GM23338 (cell line): ENCODE data around the gene APP. TPM values are rescaled to one million over a fixed set of nuclear protein-coding genes. Genes with fewer than 3 reads are reported as not detected.

ENCODE experiments used
- ATAC-seq: fragments of 200-7000 bp; cut with Tn5 transposase; 3 replicates; pipeline ENCODE4 v1.9.1; 2020
- DNase-seq: peaks from one replicate; pipeline ENCODE4 v3.0.0-alpha.2; 2015; ENCODE audit warnings: low spot score
- H2AFZ ChIP-seq: fragments of 200-600 bp; sonication (generic); 2 replicates; pipeline ENCODE4 v1.8.0; 2016; ENCODE audit warnings: antibody characterized with exemption, mild to moderate bottlenecking, moderate library complexity
- H3F3A ChIP-seq: fragments of 200-600 bp; sonication (generic); replicated peaks from 2 replicates; pipeline ENCODE4 v1.8.0; 2017; ENCODE audit warnings: antibody characterized with exemption, mixed run types, low read depth
- H3K27ac ChIP-seq: fragments of 200-600 bp; sonication (generic); 2 replicates; pipeline ENCODE4 v1.6.1; 2016; ENCODE audit warnings: low read depth
- H3K27me3 ChIP-seq: fragments of 200-600 bp; sonication (generic); 2 replicates; pipeline ENCODE4 v1.8.0; 2016; ENCODE audit warnings: mild to moderate bottlenecking, mixed run types, moderate library complexity; ENCODE audit not compliant: insufficient read depth
- H3K36me3 ChIP-seq: fragments of 200-600 bp; sonication (generic); 2 replicates; pipeline ENCODE4 v1.8.0; 2016; ENCODE audit warnings: mild to moderate bottlenecking; ENCODE audit not compliant: insufficient read depth
- H3K4me1 ChIP-seq: fragments of 200-600 bp; sonication (generic); 2 replicates; pipeline ENCODE4 v1.8.0; 2016; ENCODE audit warnings: mild to moderate bottlenecking, moderate library complexity; ENCODE audit not compliant: insufficient read depth
- H3K4me2 ChIP-seq: fragments of 200-600 bp; sonication (generic); 2 replicates; pipeline ENCODE4 v1.7.1; 2017; ENCODE audit warnings: mixed run types
- H3K4me3 ChIP-seq: fragments of 200-600 bp; sonication (generic); 2 replicates; pipeline ENCODE4 v1.6.1; 2016; ENCODE audit warnings: mixed run types
- H3K79me2 ChIP-seq: fragments of 200-600 bp; sonication (generic); replicated peaks from 2 replicates; pipeline ENCODE4 v1.8.0; 2017; ENCODE audit warnings: mild to moderate bottlenecking; ENCODE audit not compliant: insufficient read depth
- H3K9me2 ChIP-seq: fragments of 200-600 bp; sonication (generic); 2 replicates; pipeline ENCODE4 v1.8.0; 2017; ENCODE audit not compliant: insufficient read depth
- H4K20me1 ChIP-seq: fragments of 200-600 bp; sonication (generic); replicated peaks from 2 replicates; pipeline ENCODE4 v1.8.0; 2017; ENCODE audit warnings: mild to moderate bottlenecking; ENCODE audit not compliant: insufficient read depth
- H3K27ac Mint-ChIP-seq: 2 replicates; pipeline ENCODE4 v1.8.0; 2020; ENCODE audit warnings: inconsistent platforms, mild to moderate bottlenecking, moderate library complexity, mixed read lengths
- H3K27me3 Mint-ChIP-seq: 3 replicates; pipeline ENCODE4 v1.8.0; 2022; ENCODE audit warnings: low read depth, mild to moderate bottlenecking, moderate library complexity, mixed read lengths, inconsistent platforms; ENCODE audit not compliant: insufficient read depth, poor library complexity
- H3K36me3 Mint-ChIP-seq: 3 replicates; pipeline ENCODE4 v1.8.0; 2021; ENCODE audit warnings: low read depth, mild to moderate bottlenecking, inconsistent platforms, moderate library complexity, mixed read lengths
- H3K4me1 Mint-ChIP-seq: 3 replicates; pipeline ENCODE4 v1.8.0; 2020; ENCODE audit warnings: mild to moderate bottlenecking, inconsistent platforms, mixed read lengths
- H3K4me3 Mint-ChIP-seq: 3 replicates; pipeline ENCODE4 v1.8.0; 2021; ENCODE audit warnings: moderate library complexity, mild to moderate bottlenecking, inconsistent platforms, mixed read lengths
- H3K9me3 Mint-ChIP-seq: 3 replicates; pipeline ENCODE4 v1.8.0; 2020; ENCODE audit warnings: moderate library complexity, mild to moderate bottlenecking, inconsistent platforms, mixed read lengths
- CREB1 ChIP-seq: fragments of 250-450 bp; sonication (Bioruptor Pico); IDR thresholded peaks from 2 replicates; pipeline ENCODE4 v1.5.0; 2020; ENCODE audit warnings: low read depth, mild to moderate bottlenecking, moderate library complexity
- CTCF ChIP-seq, 2 experiments: fragments of 200-600 bp in 1 of 2; sonication (generic) in 1 of 2; conservative IDR thresholded peaks; 2 replicates each; pipeline versions ENCODE4 v1.5.1 to v1.6.1; 2016 to 2017; ENCODE audit warnings: antibody characterized with exemption in 2 of 2, low read depth in 2 of 2, mild to moderate bottlenecking in 2 of 2, moderate library complexity in 1 of 2
- ETS1 ChIP-seq: IDR thresholded peaks from 2 replicates; pipeline ENCODE4 v1.6.1; 2016; ENCODE audit warnings: antibody characterized with exemption
- EZH2 ChIP-seq: fragments of 200-600 bp; sonication (generic); IDR thresholded peaks from one replicate; pipeline ENCODE4 v1.8.0; 2017; ENCODE audit warnings: antibody characterized with exemption, mild to moderate bottlenecking, low read depth; ENCODE audit not compliant: unreplicated experiment
- EZH2phosphoT487 ChIP-seq: fragments of 200-600 bp; sonication (generic); IDR thresholded peaks from one replicate; pipeline ENCODE4 v1.8.1; 2018; ENCODE audit warnings: antibody characterized with exemption; ENCODE audit not compliant: unreplicated experiment
- JUNB ChIP-seq: IDR thresholded peaks from one replicate; pipeline ENCODE4 v1.6.1; 2016; ENCODE audit warnings: antibody characterized with exemption; ENCODE audit not compliant: unreplicated experiment
- NANOG ChIP-seq: IDR thresholded peaks from 2 replicates; pipeline ENCODE4 v1.6.1; 2016; ENCODE audit warnings: antibody characterized with exemption, borderline replicate concordance
- POLR2AphosphoS5 ChIP-seq: IDR thresholded peaks from 2 replicates; pipeline ENCODE4 v1.6.1; 2016; ENCODE audit warnings: antibody characterized with exemption, low read depth
- REST ChIP-seq: IDR thresholded peaks from one replicate; pipeline ENCODE4 v1.6.1; 2018; ENCODE audit warnings: antibody characterized with exemption; ENCODE audit not compliant: unreplicated experiment
- STAT1 ChIP-seq: IDR thresholded peaks from one replicate; pipeline ENCODE4 v1.6.1; 2016; ENCODE audit warnings: antibody characterized with exemption; ENCODE audit not compliant: unreplicated experiment
- ZNF114 ChIP-seq: fragments of 250-450 bp; sonication (Bioruptor Pico); IDR thresholded peaks from 2 replicates; pipeline ENCODE4 v1.5.0; 2020; ENCODE audit warnings: mild to moderate bottlenecking, moderate library complexity
- ZNF331 ChIP-seq: fragments of 250-450 bp; sonication (Bioruptor Pico); IDR thresholded peaks from 2 replicates; pipeline ENCODE4 v1.5.0; 2020; ENCODE audit warnings: low read depth, mild to moderate bottlenecking, moderate library complexity
- ZNF462 ChIP-seq: fragments of 250-450 bp; sonication (Bioruptor Pico); IDR thresholded peaks from 2 replicates; pipeline ENCODE4 v1.5.0; 2020; ENCODE audit warnings: mild to moderate bottlenecking, moderate library complexity
- polyA plus RNA-seq: library from polyadenylated mRNA; unstranded; fragments of >200 nt; fragmentation: Nextera tagmentation; extraction: Ambion mirVana; gene quantifications from 2 replicates; pipeline ENCODE4 v1.2.1, GENCODE V29; 2016
- total RNA-seq: library from RNA; depleted of rRNA; stranded (reverse); fragments of >200 nt; shearing (Covaris generic); gene quantifications from 2 replicates; pipeline ENCODE4 v1.2.3, GENCODE V29; 2014

The APP gene
- total and polyA plus RNA-seq, 2 experiments from 2014 or later, result 69.4 to 444 TPM

- Mint-ChIP-seq H3K9me3 (no peaks in the 10 kb centered on the region), H3K27ac (no peak overlapping the region), H3K4me1 (peaks cover 4% of the 10 kb centered on the region), H3K36me3 (peaks cover 52% of the 10 kb centered on the region), H3K4me3 (no peak overlapping the region), H3K27me3 (peaks cover 3% of the 10 kb centered on the region)
- no peaks in the 10 kb centered on the region for H3K27me3 ChIP-seq
- H3K36me3 ChIP-seq, result peaks cover 15% of the 10 kb centered on the region; the same call in 1 of the 2 replicates
- no peak for DNase-seq
- no peaks in the 10 kb centered on the region; the same call in none of the 2 replicates for H3K79me2 ChIP-seq
- no peak overlapping the region for H3K27ac ChIP-seq
- no peak overlapping the region for H2AFZ ChIP-seq
- H3F3A ChIP-seq, result no peaks in the 10 kb centered on the region
- no peak overlapping the region for H3K4me3 ChIP-seq
- H3K4me1 ChIP-seq, result peaks cover 7% of the 10 kb centered on the region; the same call in 1 of the 2 replicates
- no peaks in the 10 kb centered on the region for H3K9me2 ChIP-seq
- ATAC-seq, result no peak
- TF ChIP-seq ZNF462 (CRISPR knock-in tag), result no peak
- TF ChIP-seq EZH2phosphoT487, result no peak
- TF ChIP-seq NANOG, result no peak
- no peak for TF ChIP-seq ZNF114
- no peak for TF ChIP-seq REST
- no peak for TF ChIP-seq ZNF331
- TF ChIP-seq JUNB, result no peak
- no peak for TF ChIP-seq POLR2AphosphoS5
- TF ChIP-seq STAT1, result no peak
- TF ChIP-seq ETS1, result no peak
- TF ChIP-seq CREB1 (CRISPR knock-in tag), result no peak
- TF ChIP-seq EZH2, result no peak
- TF ChIP-seq CTCF (conservative IDR thresholded peaks at IDR 0.05; ENCODE audit: low read depth in 2 of 2), result no peak
- H4K20me1 ChIP-seq, result 0 out of 2 replicates have a peak, but pooled peaks cover 12% of the 10 kb centered on the region
- H3K4me2 ChIP-seq, result no peak overlapping the region
These were observed 262.8 kb downstream of the APP start for GRCh38 chr21:25907573-25908275.
